ENCODE measurements around the gene RBP2.

RBP2 gene

GRCh38 chr3:139454346-139454745 lies 22.0 kb downstream of the RBP2 start:
- no peak for DNase-seq (ENCODE audit: low spot score)
- POLR2A ChIA-PET (ENCODE audit: low non-redundant PET) = no interaction called here
- no peak for TF ChIP-seq CTCF (conservative IDR thresholded peaks at IDR 0.05; ENCODE audit: low read depth)
- H3K27ac ChIP-seq = no peak overlapping the region
- CTCF ChIA-PET = interaction anchor here (0.5 to 0.9 kb wide), 2 partner anchors 15 to 1809 kb away, joined by 3 to 5 read pairs; no protein-coding TSS in a partner anchor

GRCh38 chr3:139450159-139450558 lies 26.2 kb downstream of the RBP2 start:
- DNase-seq (ENCODE audit: low spot score) = no peak
- ChIA-PET CTCF (no interaction called here), POLR2A (ENCODE audit: low non-redundant PET) (no interaction called here)
- no peak for TF ChIP-seq CTCF (conservative IDR thresholded peaks at IDR 0.05; ENCODE audit: low read depth)
- no peak overlapping the region for H3K27ac ChIP-seq

- no peak for DNase-seq (ENCODE audit: low spot score)
- TF ChIP-seq CTCF (conservative IDR thresholded peaks at IDR 0.05; ENCODE audit: low read depth) = no peak
- no peak overlapping the region for H3K27ac ChIP-seq
- POLR2A ChIA-PET (ENCODE audit: low non-redundant PET) = no interaction called here
- CTCF ChIA-PET = no interaction called here
Measured at GRCh38 chr3:139449566-139449965, 26.8 kb downstream of the RBP2 start.

GRCh38 chr3:139448104-139448503 lies 28.2 kb downstream of the RBP2 start:
- no peak for DNase-seq (ENCODE audit: low spot score)
- CTCF ChIA-PET = interaction anchor here (0.7 kb wide), 1 partner anchor 415 kb away, joined by 3 read pairs; no protein-coding TSS in a partner anchor
- no peak for TF ChIP-seq CTCF (conservative IDR thresholded peaks at IDR 0.05; ENCODE audit: low read depth)

GRCh38 chr3:139447486-139447885 lies 28.8 kb downstream of the RBP2 start:
- POLR2A ChIA-PET (ENCODE audit: low non-redundant PET) = no interaction called here

More at GRCh38 chr3:139448104-139448503, 28.2 kb downstream of the RBP2 start:
- POLR2A ChIA-PET (ENCODE audit: low non-redundant PET) = no interaction called here
- no peak overlapping the region for H3K27ac ChIP-seq

GRCh38 chr3:139444446-139444845 lies 31.9 kb downstream of the RBP2 start:
- no peak for DNase-seq (ENCODE audit: low spot score)
- ChIA-PET CTCF (no interaction called here), POLR2A (ENCODE audit: low non-redundant PET) (no interaction called here)
- no peak for TF ChIP-seq CTCF (conservative IDR thresholded peaks at IDR 0.05; ENCODE audit: low read depth)
- H3K27ac ChIP-seq = no peak overlapping the region

More at GRCh38 chr3:139447486-139447885, 28.8 kb downstream of the RBP2 start:
- no peak for DNase-seq (ENCODE audit: low spot score)
- no peak overlapping the region for H3K27ac ChIP-seq
- CTCF ChIA-PET = no interaction called here
- no peak for TF ChIP-seq CTCF (conservative IDR thresholded peaks at IDR 0.05; ENCODE audit: low read depth)

GRCh38 chr3:139443186-139443585 lies 33.1 kb downstream of the RBP2 start:
- CTCF ChIA-PET = no interaction called here
- no peak overlapping the region for H3K27ac ChIP-seq
- TF ChIP-seq CTCF (conservative IDR thresholded peaks at IDR 0.05; ENCODE audit: low read depth) = no peak
- DNase-seq (ENCODE audit: low spot score) = no peak
- POLR2A ChIA-PET (ENCODE audit: low non-redundant PET) = no interaction called here
